RWPE2 (cell line): ENCODE measurements around the gene AKAP6.
A peak's percentile ranks its signal among the peaks of the same experiment; 100 is the strongest.

Experiments used
- ATAC-seq: fragments of 200-7000 bp; cut with Tn5 transposase; 3 replicates; pipeline ENCODE4 v1.9.1; 2021; ENCODE audit warnings: low read depth
- DNase-seq: peaks from one replicate; pipeline ENCODE4 v3.0.0-alpha.2; 2020; ENCODE audit warnings: low spot score
- H3K27ac ChIP-seq: fragments of 450-650 bp; 2 replicates; pipeline ENCODE4 v1.5.1; 2017; ENCODE audit warnings: mild to moderate bottlenecking; ENCODE audit not compliant: poor library complexity, severe bottlenecking
- H3K27me3 ChIP-seq: fragments of 250-450 bp; sonication (Bioruptor Pico); 2 replicates; pipeline ENCODE4 v1.5.1; 2021; ENCODE audit warnings: mild to moderate bottlenecking, moderate library complexity; ENCODE audit not compliant: insufficient read depth, poor library complexity, severe bottlenecking
- H3K36me3 ChIP-seq: fragments of 250-450 bp; sonication (Bioruptor Pico); 2 replicates; pipeline ENCODE4 v1.5.1; 2020; ENCODE audit warnings: low read depth, mild to moderate bottlenecking, moderate library complexity
- H3K4me1 ChIP-seq: fragments of 250-450 bp; sonication (Bioruptor Pico); 2 replicates; pipeline ENCODE4 v1.5.1; 2021; ENCODE audit warnings: mild to moderate bottlenecking, moderate library complexity; ENCODE audit not compliant: insufficient read depth, poor library complexity, severe bottlenecking
- H3K4me3 ChIP-seq: fragments of 250-450 bp; sonication (Bioruptor Pico); 2 replicates; pipeline ENCODE4 v1.5.1; 2021; ENCODE audit warnings: mild to moderate bottlenecking, moderate library complexity; ENCODE audit not compliant: severe bottlenecking
- H3K9me3 ChIP-seq: fragments of 250-450 bp; sonication (Bioruptor Pico); 2 replicates; pipeline ENCODE4 v1.5.1; 2021; ENCODE audit warnings: mild to moderate bottlenecking, moderate library complexity; ENCODE audit not compliant: severe bottlenecking
- TF ChIP-seq, protein P1 (sequence below): fragments of 450-650 bp; IDR thresholded peaks from one replicate; pipeline ENCODE4 v1.5.1; 2017; ENCODE audit warnings: mild to moderate bottlenecking, moderate library complexity; ENCODE audit not compliant: poor library complexity, severe bottlenecking

The AKAP6 gene

DNA sequence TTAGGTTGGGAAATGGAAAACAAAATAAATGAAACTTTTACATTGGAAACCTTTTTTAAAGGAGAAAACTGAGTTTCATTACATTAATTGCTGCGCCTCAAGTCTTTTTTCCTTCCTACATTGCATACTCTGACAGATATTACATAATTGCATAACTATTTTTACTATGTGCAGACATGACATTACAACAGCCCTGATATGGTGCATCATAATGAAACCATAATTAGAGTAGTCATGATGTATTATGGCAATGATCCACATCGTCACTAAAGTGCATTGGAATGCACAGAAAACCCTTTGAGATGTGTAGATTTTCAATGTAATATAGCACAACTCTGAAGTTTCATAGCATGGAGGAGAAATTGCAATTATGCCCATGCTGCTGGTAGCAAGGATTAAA lies 391.8 kb downstream of the AKAP6 start:
- H3K27me3 ChIP-seq: peaks cover 6% of the 10 kb centered on the region
- H3K4me1 ChIP-seq: peaks cover 9% of the 10 kb centered on the region
- H3K27ac ChIP-seq: no peak overlapping the region

DNA sequence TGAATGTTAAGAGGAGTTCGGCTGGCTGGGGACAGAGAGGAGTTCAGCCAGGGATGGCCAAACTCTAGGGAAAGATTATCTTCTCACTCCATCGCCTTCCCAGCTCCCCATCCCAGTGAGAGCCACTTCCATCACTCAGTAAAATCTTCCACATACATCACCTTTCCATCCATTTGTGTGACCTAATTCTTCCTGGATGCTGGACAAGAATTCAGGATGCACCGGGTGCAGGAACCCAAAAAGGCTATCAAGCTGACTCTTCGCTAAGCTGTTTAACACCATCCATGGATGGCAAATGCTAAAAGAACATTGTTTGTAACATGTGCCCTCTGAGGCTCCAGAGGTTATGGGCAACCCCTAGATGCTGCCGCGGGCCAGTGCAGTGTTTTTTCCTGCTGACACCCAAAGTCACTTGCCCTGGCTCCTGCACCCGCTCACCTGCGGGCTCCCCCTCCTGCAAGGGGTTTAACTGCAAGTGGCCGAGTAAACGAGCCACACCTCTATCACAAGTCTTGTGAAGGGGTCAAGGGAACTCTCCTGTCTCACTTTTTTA lies 393.6 kb downstream of the AKAP6 start:
- TF ChIP-seq, protein P1, sequence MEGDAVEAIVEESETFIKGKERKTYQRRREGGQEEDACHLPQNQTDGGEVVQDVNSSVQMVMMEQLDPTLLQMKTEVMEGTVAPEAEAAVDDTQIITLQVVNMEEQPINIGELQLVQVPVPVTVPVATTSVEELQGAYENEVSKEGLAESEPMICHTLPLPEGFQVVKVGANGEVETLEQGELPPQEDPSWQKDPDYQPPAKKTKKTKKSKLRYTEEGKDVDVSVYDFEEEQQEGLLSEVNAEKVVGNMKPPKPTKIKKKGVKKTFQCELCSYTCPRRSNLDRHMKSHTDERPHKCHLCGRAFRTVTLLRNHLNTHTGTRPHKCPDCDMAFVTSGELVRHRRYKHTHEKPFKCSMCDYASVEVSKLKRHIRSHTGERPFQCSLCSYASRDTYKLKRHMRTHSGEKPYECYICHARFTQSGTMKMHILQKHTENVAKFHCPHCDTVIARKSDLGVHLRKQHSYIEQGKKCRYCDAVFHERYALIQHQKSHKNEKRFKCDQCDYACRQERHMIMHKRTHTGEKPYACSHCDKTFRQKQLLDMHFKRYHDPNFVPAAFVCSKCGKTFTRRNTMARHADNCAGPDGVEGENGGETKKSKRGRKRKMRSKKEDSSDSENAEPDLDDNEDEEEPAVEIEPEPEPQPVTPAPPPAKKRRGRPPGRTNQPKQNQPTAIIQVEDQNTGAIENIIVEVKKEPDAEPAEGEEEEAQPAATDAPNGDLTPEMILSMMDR: no peak
- Histone ChIP-seq H3K27me3 (peaks cover 3% of the 10 kb centered on the region), H3K4me1 (peaks cover 9% of the 10 kb centered on the region), H3K4me3 (no peak overlapping the region), H3K27ac (no peak overlapping the region), H3K9me3 (no peaks in the 10 kb centered on the region), H3K36me3 (no peaks in the 10 kb centered on the region)
- DNase-seq (no peak), ATAC-seq (no peak)

More for the DNA sequence above, 391.8 kb downstream of the AKAP6 start:
- H3K9me3 ChIP-seq: no peaks in the 10 kb centered on the region
- no peaks in the 10 kb centered on the region for H3K36me3 ChIP-seq
- ATAC-seq: no peak
- no peak overlapping the region for H3K4me3 ChIP-seq
- TF ChIP-seq, protein P1: no peak
- DNase-seq: no peak

DNA sequence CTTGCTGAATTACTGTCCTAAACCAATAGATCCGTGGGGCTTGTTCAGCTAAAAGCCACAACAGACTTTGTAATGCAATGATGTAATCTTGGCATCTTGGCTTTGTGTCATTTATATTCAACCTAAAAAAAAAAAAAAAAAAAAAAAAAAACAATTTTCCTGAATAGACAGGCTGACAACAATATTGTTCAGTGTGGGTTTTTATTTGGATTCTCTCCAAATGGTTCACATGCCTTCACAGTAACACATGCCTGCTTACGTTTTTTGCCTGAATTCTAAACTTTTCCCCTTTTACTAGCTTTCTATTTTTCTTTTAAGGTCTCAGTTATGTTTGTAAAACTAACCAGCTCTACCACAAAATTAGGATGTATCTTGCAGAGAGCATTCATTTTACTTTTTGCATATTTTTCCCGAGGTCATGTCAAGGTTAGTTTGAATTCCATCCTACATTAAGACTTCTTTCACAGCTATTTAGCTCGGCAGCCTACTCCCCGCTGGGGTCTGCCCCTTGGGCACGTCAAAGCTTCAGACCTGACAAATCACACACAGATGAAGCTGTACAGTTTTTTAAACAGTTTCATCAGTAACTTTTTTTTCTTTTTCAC lies 395.9 kb downstream of the AKAP6 start:
- no peak for DNase-seq
- no peak overlapping the region for H3K27ac ChIP-seq
- H3K4me3 ChIP-seq: no peak overlapping the region
- 0 out of 3 replicates have a peak, but pooled peaks have one; percentile 31 for ATAC-seq
- H3K36me3 ChIP-seq: no peaks in the 10 kb centered on the region
- TF ChIP-seq, protein P1: no peak
- H3K9me3 ChIP-seq: no peaks in the 10 kb centered on the region
- no peaks in the 10 kb centered on the region for H3K27me3 ChIP-seq
- H3K4me1 ChIP-seq: peaks cover 9% of the 10 kb centered on the region

DNA sequence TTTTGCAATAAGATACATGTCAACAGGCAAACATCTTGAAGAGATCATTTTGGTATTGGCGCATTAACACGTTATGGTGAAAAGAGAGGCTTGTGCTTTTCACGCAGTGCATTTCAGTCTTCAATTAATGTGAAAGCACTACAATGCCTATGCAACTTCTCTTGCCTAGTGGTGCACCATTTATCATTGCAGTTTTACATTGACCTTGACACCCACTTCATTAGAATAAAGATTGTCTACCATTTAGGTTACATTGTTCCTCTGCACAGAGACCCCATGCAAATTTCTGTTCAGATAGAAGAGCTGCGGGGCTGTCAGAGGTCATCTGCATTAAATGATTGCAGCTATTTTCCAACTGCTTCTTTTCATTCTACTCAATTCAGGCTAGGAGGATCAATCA lies 397.4 kb downstream of the AKAP6 start:
- Histone ChIP-seq H3K4me1 (peaks cover 9% of the 10 kb centered on the region), H3K4me3 (no peak overlapping the region), H3K27ac (no peak overlapping the region), H3K27me3 (no peaks in the 10 kb centered on the region), H3K9me3 (no peaks in the 10 kb centered on the region), H3K36me3 (no peaks in the 10 kb centered on the region)
- DNase-seq: no peak
- ATAC-seq: no peak
- TF ChIP-seq, protein P1: no peak

DNA sequence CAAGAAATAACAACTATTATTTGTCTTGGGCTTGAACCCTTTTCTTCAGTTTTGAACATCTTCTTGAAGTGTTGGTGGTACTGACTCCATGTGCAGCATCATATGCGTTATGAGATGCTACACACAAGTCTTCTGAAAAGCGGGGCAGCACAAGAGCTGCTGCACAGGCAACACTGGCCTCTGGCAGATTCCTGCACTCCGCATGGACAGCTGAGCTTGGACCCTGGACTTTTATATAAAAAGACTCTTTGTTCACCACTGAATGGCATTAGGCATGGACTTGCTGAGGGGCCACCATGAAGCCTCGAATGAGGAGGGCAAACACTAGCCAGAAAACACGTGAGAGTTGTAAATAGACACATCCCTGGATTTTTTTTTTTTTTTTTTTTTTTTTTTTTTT lies 398.7 kb downstream of the AKAP6 start:
- TF ChIP-seq, protein P1: no peak
- Histone ChIP-seq H3K27me3 (no peaks in the 10 kb centered on the region), H3K4me3 (no peak overlapping the region), H3K9me3 (no peaks in the 10 kb centered on the region), H3K27ac (no peak overlapping the region), H3K4me1 (peaks cover 9% of the 10 kb centered on the region), H3K36me3 (no peaks in the 10 kb centered on the region)
- DNase-seq (no peak), ATAC-seq (no peak)
